Natural killer cell (primary cell): ENCODE results near the gene RPS24. TPM values are rescaled to one million over a fixed set of nuclear protein-coding genes. Genes with fewer than 3 reads are reported as not detected.
"Not testable (repeated sequence)": the region's sequence is repeated elsewhere in the genome, so short reads cannot be mapped to it uniquely, and the experiment has no call there.

Experiments used
- ATAC-seq, 3 donors: fragments of 150-1000 bp in 2 of 3; fragments of 200-7000 bp in 1 of 3; cut with Tn5 transposase; 1 replicate in 1 of 3; 2 replicates in 2 of 3; pipeline ENCODE4 v1.10.0; 2021; ENCODE audit warnings: mild to moderate bottlenecking in 2 of 3, moderate library complexity in 2 of 3
- DNase-seq, 2 donors: peaks; one replicate each; pipeline versions ENCODE4 v3.0.0 to v3.0.0-alpha.2; 2013 to 2021; ENCODE audit warnings: mixed read lengths in 1 of 2
- H3K27ac ChIP-seq: one replicate; pipeline ENCODE4 v1.5.1; 2013; ENCODE audit warnings: mild to moderate bottlenecking, low read length
- H3K27me3 ChIP-seq: one replicate; pipeline ENCODE4 v1.6.1; 2013; ENCODE audit warnings: low read length; ENCODE audit not compliant: control insufficient read depth, insufficient read depth
- H3K36me3 ChIP-seq: one replicate; pipeline ENCODE4 v1.6.1; 2013; ENCODE audit warnings: low read length; ENCODE audit not compliant: control insufficient read depth, insufficient read depth
- H3K4me1 ChIP-seq: one replicate; pipeline ENCODE4 v1.6.1; 2013; ENCODE audit warnings: low read length; ENCODE audit not compliant: control insufficient read depth, insufficient read depth
- H3K4me3 ChIP-seq: one replicate; pipeline ENCODE4 v1.5.1; 2013; ENCODE audit warnings: low read length
- H3K9me3 ChIP-seq: one replicate; pipeline ENCODE4 v1.6.1; 2013; ENCODE audit warnings: low read length; ENCODE audit not compliant: control insufficient read depth, insufficient read depth
- H3K27ac Mint-ChIP-seq, 2 donors: one replicate each; pipeline ENCODE4 v1.8.0; 2022; ENCODE audit warnings: mild to moderate bottlenecking in 2 of 2, mixed read lengths in 2 of 2, moderate library complexity in 1 of 2
- H3K27me3 Mint-ChIP-seq, 2 donors: one replicate each; pipeline ENCODE4 v1.8.0; 2022; ENCODE audit warnings: low read depth in 2 of 2, mixed read lengths in 2 of 2
- H3K36me3 Mint-ChIP-seq: one replicate; pipeline ENCODE4 v1.8.0; 2022; ENCODE audit warnings: mixed read lengths
- H3K4me1 Mint-ChIP-seq, 2 donors: one replicate each; pipeline ENCODE4 v1.8.0; 2022; ENCODE audit warnings: mixed read lengths in 2 of 2
- H3K4me3 Mint-ChIP-seq: one replicate; pipeline ENCODE4 v1.8.0; 2022; ENCODE audit warnings: mild to moderate bottlenecking, moderate library complexity, mixed read lengths
- H3K9me3 Mint-ChIP-seq, 2 donors: one replicate each; pipeline ENCODE4 v1.8.0; 2022; ENCODE audit warnings: mixed read lengths in 2 of 2
- WGBS: methylation state at CpG from one replicate; pipeline ENCODE4 v1.1.7; 2013; ENCODE audit warnings: missing lambda C conversion rate; ENCODE audit not compliant: insufficient coverage; 5-methylcytosine and 5-hydroxymethylcytosine counted together
- intact Hi-C: fragments of 100-400 bp; cut with micrococcal nuclease; formaldehyde crosslinking; loops from one replicate; pipeline ENCODE4 v1.14.2; 2022
- total RNA-seq, 4 donors: library from RNA; stranded (reverse); fragments of 120-200 nt in 1 of 4; gene quantifications; one replicate each; pipeline versions ENCODE4 v1.2.3 to v1.2.4, GENCODE V29; 2013 to 2022
- TF ChIP-seq, protein P1 (sequence below): fragments of 200-600 bp; IDR thresholded peaks from one replicate; pipeline ENCODE4 v1.8.0; 2022; ENCODE audit warnings: antibody characterized with exemption

RPS24 gene
- total RNA-seq, 3 donors from 2014 or later (not counting 1 experiment from before 2014, with no cell fraction given), result 887 to 1,039 (median 981) TPM

DNA sequence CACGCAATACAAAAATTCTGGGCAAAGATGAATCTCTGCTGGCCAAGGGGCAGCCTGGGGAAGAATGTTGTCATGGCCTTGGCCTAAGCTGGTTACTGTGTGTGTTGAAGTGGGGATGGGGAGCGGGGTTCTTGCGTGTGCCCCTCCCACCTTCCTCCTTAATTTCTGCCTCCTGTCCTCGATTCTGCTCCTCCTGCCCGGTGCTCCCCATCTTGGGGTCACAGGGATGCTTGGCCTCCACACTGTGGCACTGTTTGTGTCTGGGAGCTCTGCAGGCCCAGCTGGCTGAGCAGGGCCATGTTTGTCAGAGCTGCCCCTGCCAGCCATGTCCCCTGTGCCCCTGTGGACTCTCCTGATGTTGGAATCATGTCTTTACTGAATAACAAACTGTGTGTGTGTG is 37.1 kb downstream of the RPS24 start:
- 93% methylated on average over 5 of the region's 5 CpGs for WGBS
- ATAC-seq, result no peak
- no peak overlapping the region for H3K27ac Mint-ChIP-seq

DNA sequence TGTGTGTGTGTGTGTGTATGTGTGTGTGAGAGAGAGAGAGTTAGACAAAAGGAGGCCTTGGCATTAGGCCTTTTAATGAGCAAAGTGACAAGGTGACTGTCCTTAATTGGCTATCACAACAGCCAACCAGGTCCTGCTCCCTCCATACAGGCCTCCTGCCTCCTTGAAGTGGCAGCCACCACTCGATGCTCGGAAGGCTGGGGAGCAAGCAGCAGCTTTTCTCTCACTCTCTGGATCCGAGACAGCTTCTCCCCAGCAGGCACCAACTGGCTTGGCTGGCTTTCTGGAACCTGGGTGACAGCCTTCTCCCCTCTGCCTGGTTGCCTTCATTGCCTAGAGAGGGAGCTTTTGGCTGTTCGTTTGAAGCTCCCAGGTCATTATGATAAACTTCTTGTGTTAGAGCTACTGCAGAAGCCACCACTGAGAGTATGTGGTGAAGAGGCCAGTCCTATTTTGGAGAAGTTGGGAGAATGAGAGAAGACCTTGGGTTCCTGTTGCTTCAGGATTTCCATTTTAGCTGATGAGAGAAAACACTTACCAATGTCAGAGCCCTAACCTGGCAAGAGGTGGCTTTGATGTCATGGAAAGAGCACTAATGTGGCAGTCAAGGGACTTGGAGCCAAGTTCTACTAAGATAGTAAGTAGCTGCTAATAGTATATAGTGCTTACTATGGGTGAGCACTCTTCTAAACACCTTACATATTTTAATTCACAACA is 37.6 kb downstream of the RPS24 start:
- H3K9me3 ChIP-seq, result no peaks in the 10 kb centered on the region
- Mint-ChIP-seq H3K27me3 (no peaks in the 10 kb centered on the region), H3K27ac (no peak overlapping the region), H3K4me3 (no peak overlapping the region), H3K4me1 (no peaks in the 10 kb centered on the region), H3K36me3 (no peaks in the 10 kb centered on the region), H3K9me3 (peaks cover 0 to 2% of the 10 kb centered on the region in 2 donors)
- 83% methylated on average over 4 of the region's 4 CpGs for WGBS
- H3K27ac ChIP-seq, result no peak overlapping the region
- H3K27me3 ChIP-seq, result no peaks in the 10 kb centered on the region
- H3K36me3 ChIP-seq, result no peaks in the 10 kb centered on the region
- no peak overlapping the region for H3K4me3 ChIP-seq
- TF ChIP-seq, protein P1, sequence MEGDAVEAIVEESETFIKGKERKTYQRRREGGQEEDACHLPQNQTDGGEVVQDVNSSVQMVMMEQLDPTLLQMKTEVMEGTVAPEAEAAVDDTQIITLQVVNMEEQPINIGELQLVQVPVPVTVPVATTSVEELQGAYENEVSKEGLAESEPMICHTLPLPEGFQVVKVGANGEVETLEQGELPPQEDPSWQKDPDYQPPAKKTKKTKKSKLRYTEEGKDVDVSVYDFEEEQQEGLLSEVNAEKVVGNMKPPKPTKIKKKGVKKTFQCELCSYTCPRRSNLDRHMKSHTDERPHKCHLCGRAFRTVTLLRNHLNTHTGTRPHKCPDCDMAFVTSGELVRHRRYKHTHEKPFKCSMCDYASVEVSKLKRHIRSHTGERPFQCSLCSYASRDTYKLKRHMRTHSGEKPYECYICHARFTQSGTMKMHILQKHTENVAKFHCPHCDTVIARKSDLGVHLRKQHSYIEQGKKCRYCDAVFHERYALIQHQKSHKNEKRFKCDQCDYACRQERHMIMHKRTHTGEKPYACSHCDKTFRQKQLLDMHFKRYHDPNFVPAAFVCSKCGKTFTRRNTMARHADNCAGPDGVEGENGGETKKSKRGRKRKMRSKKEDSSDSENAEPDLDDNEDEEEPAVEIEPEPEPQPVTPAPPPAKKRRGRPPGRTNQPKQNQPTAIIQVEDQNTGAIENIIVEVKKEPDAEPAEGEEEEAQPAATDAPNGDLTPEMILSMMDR, result no peak
- ATAC-seq, result no peak
- DNase-seq, result no peak
- intact Hi-C loops, result no loop called here
- no peaks in the 10 kb centered on the region for H3K4me1 ChIP-seq

More for the DNA sequence above, 37.1 kb downstream of the RPS24 start:
- peaks cover 0 to 2% of the 10 kb centered on the region in 2 donors for H3K9me3 Mint-ChIP-seq
- H3K4me1 ChIP-seq, result peaks cover 6% of the 10 kb centered on the region
- H3K9me3 ChIP-seq, result no peaks in the 10 kb centered on the region
- no peaks in the 10 kb centered on the region for H3K36me3 Mint-ChIP-seq
- H3K4me3 Mint-ChIP-seq, result no peak overlapping the region
- H3K27me3 ChIP-seq, result no peaks in the 10 kb centered on the region
- DNase-seq, result no peak
- H3K27me3 Mint-ChIP-seq, result no peaks in the 10 kb centered on the region
- H3K36me3 ChIP-seq, result no peaks in the 10 kb centered on the region
- peaks cover 2% of the 10 kb centered on the region in 2 donors for H3K4me1 Mint-ChIP-seq
- no peak overlapping the region for H3K27ac ChIP-seq
- TF ChIP-seq, protein P1, result no peak
- intact Hi-C loops, result no loop called here
- H3K4me3 ChIP-seq, result no peak overlapping the region

DNA sequence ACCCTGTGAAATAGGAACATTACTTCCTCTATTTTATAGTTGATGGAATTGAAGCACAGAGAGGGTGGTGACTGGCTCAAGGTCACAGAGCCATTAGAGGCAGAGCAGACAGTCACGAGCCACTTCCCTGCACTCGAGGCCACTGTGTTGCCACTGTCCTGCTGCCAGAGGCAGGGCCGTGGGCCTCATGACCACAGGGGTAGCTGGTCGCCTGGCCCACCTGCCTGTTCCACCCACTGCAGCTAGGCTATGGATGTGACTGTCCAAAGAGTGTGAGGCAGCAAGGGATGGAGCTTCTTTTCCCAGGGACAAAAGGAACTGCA is 38.2 kb downstream of the RPS24 start:
- DNase-seq, result no peak
- Histone ChIP-seq H3K4me1 (no peaks in the 10 kb centered on the region), H3K9me3 (no peaks in the 10 kb centered on the region), H3K36me3 (no peaks in the 10 kb centered on the region), H3K27ac (no peak overlapping the region), H3K27me3 (no peaks in the 10 kb centered on the region), H3K4me3 (no peak overlapping the region)
- no peak overlapping the region for H3K27ac Mint-ChIP-seq
- no peak for ATAC-seq
- intact Hi-C loops, result no loop called here
- 87% methylated on average over 4 of the region's 4 CpGs for WGBS
- H3K27me3 Mint-ChIP-seq, result no peaks in the 10 kb centered on the region
- H3K4me3 Mint-ChIP-seq, result no peak overlapping the region
- H3K9me3 Mint-ChIP-seq, result peaks cover 0 to 2% of the 10 kb centered on the region in 2 donors
- no peaks in the 10 kb centered on the region for H3K36me3 Mint-ChIP-seq
- TF ChIP-seq, protein P1, result no peak
- no peaks in the 10 kb centered on the region for H3K4me1 Mint-ChIP-seq

DNA sequence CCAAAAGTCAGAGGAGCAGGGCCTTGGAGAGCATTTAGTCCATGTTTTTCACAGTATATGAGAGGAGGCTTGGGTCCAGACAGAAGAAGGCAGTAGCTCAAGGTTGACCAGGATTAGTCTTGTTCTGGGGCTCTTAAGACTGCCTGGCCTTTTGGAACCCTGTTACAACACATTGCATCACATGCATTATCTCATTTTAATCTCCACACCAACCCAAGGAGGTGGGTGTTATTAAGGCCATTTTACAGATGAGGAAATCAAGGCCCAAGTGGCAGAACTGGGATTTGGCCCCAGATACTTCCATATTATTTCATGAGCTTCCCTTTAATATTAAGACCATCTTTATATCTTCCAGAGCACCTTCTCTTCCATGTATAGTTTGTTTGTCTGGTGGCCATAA is 38.8 kb downstream of the RPS24 start:
- no peaks in the 10 kb centered on the region for H3K9me3 ChIP-seq
- H3K4me1 ChIP-seq, result no peaks in the 10 kb centered on the region
- H3K4me3 ChIP-seq, result no peak overlapping the region
- TF ChIP-seq, protein P1, result no peak
- intact Hi-C loops, result no loop called here
- H3K27ac ChIP-seq, result no peak overlapping the region
- no peaks in the 10 kb centered on the region for H3K4me1 Mint-ChIP-seq
- H3K36me3 ChIP-seq, result no peaks in the 10 kb centered on the region
- H3K27ac Mint-ChIP-seq, result no peak overlapping the region
- DNase-seq (no peak), ATAC-seq (no peak)
- H3K36me3 Mint-ChIP-seq, result no peaks in the 10 kb centered on the region
- no peaks in the 10 kb centered on the region for H3K27me3 ChIP-seq
- H3K27me3 Mint-ChIP-seq, result no peaks in the 10 kb centered on the region
- H3K9me3 Mint-ChIP-seq, result peaks cover 0 to 2% of the 10 kb centered on the region in 2 donors
- H3K4me3 Mint-ChIP-seq, result no peak overlapping the region

DNA sequence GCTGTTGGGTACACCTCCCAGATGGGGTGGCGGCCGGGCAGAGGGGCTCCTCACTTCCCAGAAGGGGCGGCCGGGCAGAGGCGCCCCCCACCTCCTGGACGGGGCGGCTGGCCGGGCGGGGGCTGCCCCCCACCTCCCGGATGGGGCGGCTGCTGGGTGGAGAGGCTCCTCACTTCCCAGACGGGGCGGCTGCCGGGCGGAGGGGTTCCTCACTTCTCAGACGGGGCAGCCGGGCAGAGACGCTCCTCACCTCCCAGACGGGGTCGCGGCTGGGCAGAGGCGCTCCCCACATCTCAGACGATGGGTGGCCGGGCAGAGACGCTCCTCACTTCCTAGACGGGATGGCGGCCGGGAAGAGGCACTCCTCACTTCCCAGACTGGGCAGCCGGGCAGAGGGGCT is 42.1 kb downstream of the RPS24 start:
- H3K4me3 Mint-ChIP-seq, H3K9me3 ChIP-seq, H3K27me3 ChIP-seq, H3K9me3 Mint-ChIP-seq, H3K36me3 ChIP-seq, H3K4me1 ChIP-seq, H3K36me3 Mint-ChIP-seq, ATAC-seq, DNase-seq, H3K27me3 Mint-ChIP-seq, H3K27ac Mint-ChIP-seq, H3K4me1 Mint-ChIP-seq, H3K4me3 ChIP-seq, H3K27ac ChIP-seq, intact Hi-C loops: not testable (repeated sequence)
- WGBS, result 95% methylated on average over 11 of the region's 29 CpGs
